Gastrocnemius medialis (tissue), 4 donors: ENCODE measurements around the gene COPS8. TPM values are rescaled to one million over a fixed set of nuclear protein-coding genes. Genes with fewer than 3 reads are reported as not detected.

Experiments
- ATAC-seq, 2 donors: fragments of 150-250 bp; one replicate each; pipeline ENCODE4 v1.9.1; 2016
- DNase-seq, 2 donors: peaks; one replicate each; pipeline ENCODE4 v3.0.0-alpha.2; 2019
- H3K27ac ChIP-seq, 4 donors: fragments of 200-600 bp; sonication (generic); 1 replicate in 1 of 4; 2 replicates in 3 of 4; pipeline ENCODE4 v1.5.1; 2016 to 2018; ENCODE audit warnings: mild to moderate bottlenecking in 2 of 4, moderate library complexity in 1 of 4
- H3K27me3 ChIP-seq, 3 donors: fragments of 200-600 bp; sonication (generic) in 2 of 3; 1 replicate in 1 of 3; 2 replicates in 2 of 3; pipeline versions ENCODE4 v1.5.1 to v1.6.0; 2016 to 2019; ENCODE audit warnings: mild to moderate bottlenecking in 1 of 3, moderate library complexity in 1 of 3
- H3K36me3 ChIP-seq, 2 donors: fragments of 200-600 bp; sonication (generic) in 1 of 2; one replicate each; pipeline ENCODE4 v1.5.1; 2017 to 2018
- H3K4me1 ChIP-seq, 2 donors: fragments of 200-600 bp; sonication (generic) in 1 of 2; one replicate each; pipeline ENCODE4 v1.5.1; 2016 to 2017; ENCODE audit warnings: mild to moderate bottlenecking in 2 of 2
- H3K4me3 ChIP-seq, 4 donors: fragments of 200-600 bp; sonication (generic) in 3 of 4; 1 replicate in 1 of 4; 2 replicates in 3 of 4; pipeline ENCODE4 v1.5.1; 2016 to 2019; ENCODE audit warnings: mild to moderate bottlenecking in 2 of 4
- H3K9me3 ChIP-seq, 3 donors: fragments of 200-600 bp; sonication (generic) in 2 of 3; 1 replicate in 1 of 3; 2 replicates in 2 of 3; pipeline ENCODE4 v1.5.1; 2016 to 2019
- POLR2A ChIP-seq, 2 donors: fragments of 450-650 bp; IDR thresholded peaks; one replicate each; pipeline ENCODE4 v1.6.1; 2017; ENCODE audit warnings: antibody characterized with exemption in 2 of 2, mild to moderate bottlenecking in 2 of 2, moderate library complexity in 2 of 2
- in situ Hi-C, 4 donors: fragments of 200-750 bp; cut with MboI; loops; one replicate each; pipeline versions ENCODE4 v1.15.0 to v1.8.0; 2017; ENCODE audit warnings: low sequenced_read_pairs in 4 of 4
- intact Hi-C: fragments of 100-400 bp; cut with DNase I; formaldehyde crosslinking; loops from one replicate; pipeline ENCODE4 v1.15.1; 2023; ENCODE audit warnings: low total_unique reads
- total RNA-seq, 4 donors: library from RNA; depleted of rRNA; stranded (reverse); fragments of >200 nt; gene quantifications; one replicate each; pipeline versions ENCODE4 v1.1.0 to v1.2.3, GENCODE V29; 2016
- TF ChIP-seq, protein P1 (sequence below), 5 experiments: fragments of 450-650 bp in 3 of 5; fragments of 200-600 bp in 2 of 5; sonication (generic) in 2 of 5; IDR thresholded peaks in 4 of 5; conservative IDR thresholded peaks in 1 of 5; 1 replicate in 4 of 5; 2 replicates in 1 of 5; pipeline ENCODE4 v1.5.1; 2016 to 2019; ENCODE audit warnings: antibody characterized with exemption in 5 of 5, mild to moderate bottlenecking in 3 of 5, moderate library complexity in 3 of 5

Gene COPS8
- total RNA-seq, 4 donors from 2014 or later = 353 to 709 (median 642) TPM

DNA sequence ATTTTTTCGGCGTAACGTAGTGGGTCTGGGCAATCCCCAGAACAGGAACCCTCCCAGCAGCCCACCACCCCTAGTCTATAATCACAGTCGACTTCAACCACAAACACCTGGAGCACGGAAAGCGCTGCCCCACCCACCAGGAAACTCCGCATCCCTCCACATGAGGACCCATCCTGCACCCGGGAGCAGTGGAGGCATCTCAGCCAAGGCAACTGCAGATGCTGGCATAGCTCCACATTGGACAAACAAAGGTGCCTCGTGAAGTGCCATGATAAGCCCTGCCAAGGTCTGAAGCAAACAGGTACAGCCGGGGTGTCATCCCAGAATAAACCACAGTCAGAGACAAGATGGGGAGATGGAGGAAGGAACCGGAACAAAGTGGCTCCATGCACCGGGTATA, 24.3 kb upstream of the COPS8 start:
- intact Hi-C loops = no loop called here
- TF ChIP-seq POLR2A (IDR thresholded peaks at IDR 0.05) = no peak
- TF ChIP-seq, protein P1, sequence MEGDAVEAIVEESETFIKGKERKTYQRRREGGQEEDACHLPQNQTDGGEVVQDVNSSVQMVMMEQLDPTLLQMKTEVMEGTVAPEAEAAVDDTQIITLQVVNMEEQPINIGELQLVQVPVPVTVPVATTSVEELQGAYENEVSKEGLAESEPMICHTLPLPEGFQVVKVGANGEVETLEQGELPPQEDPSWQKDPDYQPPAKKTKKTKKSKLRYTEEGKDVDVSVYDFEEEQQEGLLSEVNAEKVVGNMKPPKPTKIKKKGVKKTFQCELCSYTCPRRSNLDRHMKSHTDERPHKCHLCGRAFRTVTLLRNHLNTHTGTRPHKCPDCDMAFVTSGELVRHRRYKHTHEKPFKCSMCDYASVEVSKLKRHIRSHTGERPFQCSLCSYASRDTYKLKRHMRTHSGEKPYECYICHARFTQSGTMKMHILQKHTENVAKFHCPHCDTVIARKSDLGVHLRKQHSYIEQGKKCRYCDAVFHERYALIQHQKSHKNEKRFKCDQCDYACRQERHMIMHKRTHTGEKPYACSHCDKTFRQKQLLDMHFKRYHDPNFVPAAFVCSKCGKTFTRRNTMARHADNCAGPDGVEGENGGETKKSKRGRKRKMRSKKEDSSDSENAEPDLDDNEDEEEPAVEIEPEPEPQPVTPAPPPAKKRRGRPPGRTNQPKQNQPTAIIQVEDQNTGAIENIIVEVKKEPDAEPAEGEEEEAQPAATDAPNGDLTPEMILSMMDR (IDR thresholded peaks at IDR 0.05 in 4 of 5, conservative IDR thresholded peaks at IDR 0.05 in 1 of 5) = no peak
- no peak for DNase-seq
- in situ Hi-C loops = loop anchor here (5.0 to 25.0 kb wide), 3 partner anchors 709 to 1299 kb away; no protein-coding TSS in a partner anchor
- Histone ChIP-seq H3K27ac (no peak overlapping the region), H3K4me3 (no peak overlapping the region), H3K4me1 (peaks cover 0 to 2% of the 10 kb centered on the region in 2 donors), H3K27me3 (no peaks in the 10 kb centered on the region), H3K36me3 (no peaks in the 10 kb centered on the region), H3K9me3 (no peaks in the 10 kb centered on the region)
- ATAC-seq = no peak

DNA sequence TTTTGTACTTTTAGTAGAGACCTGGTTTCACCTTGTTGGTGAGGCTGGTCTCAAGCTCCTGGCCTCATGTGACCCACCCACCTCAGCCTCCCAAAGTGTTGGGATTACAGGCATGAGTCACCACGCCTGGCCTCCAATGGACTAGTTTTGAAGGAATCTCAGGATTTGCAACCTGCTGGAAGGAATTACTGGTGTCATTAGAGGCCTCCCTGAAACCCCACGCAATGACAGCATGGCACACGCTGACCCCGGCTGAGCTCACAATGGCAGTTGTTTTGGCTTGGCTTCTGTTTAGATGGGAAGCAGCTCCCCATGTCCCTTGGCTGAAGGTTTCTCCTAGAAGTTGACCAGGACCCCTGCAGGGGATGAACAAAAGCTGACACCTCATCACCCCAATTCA, 23.1 kb upstream of the COPS8 start:
- intact Hi-C loops (no loop called here), in situ Hi-C loops (loop anchor here (5.0 to 25.0 kb wide), 3 partner anchors 710 to 1300 kb away; no protein-coding TSS in a partner anchor)
- Histone ChIP-seq H3K4me3 (no peak overlapping the region), H3K27ac (no peak overlapping the region), H3K27me3 (no peaks in the 10 kb centered on the region), H3K4me1 (peaks cover 0 to 2% of the 10 kb centered on the region in 2 donors), H3K36me3 (no peaks in the 10 kb centered on the region), H3K9me3 (no peaks in the 10 kb centered on the region)
- DNase-seq (no peak), ATAC-seq (no peak)
- no peak for TF ChIP-seq POLR2A (IDR thresholded peaks at IDR 0.05)
- TF ChIP-seq, protein P1 (IDR thresholded peaks at IDR 0.05 in 4 of 5, conservative IDR thresholded peaks at IDR 0.05 in 1 of 5) = no peak

DNA sequence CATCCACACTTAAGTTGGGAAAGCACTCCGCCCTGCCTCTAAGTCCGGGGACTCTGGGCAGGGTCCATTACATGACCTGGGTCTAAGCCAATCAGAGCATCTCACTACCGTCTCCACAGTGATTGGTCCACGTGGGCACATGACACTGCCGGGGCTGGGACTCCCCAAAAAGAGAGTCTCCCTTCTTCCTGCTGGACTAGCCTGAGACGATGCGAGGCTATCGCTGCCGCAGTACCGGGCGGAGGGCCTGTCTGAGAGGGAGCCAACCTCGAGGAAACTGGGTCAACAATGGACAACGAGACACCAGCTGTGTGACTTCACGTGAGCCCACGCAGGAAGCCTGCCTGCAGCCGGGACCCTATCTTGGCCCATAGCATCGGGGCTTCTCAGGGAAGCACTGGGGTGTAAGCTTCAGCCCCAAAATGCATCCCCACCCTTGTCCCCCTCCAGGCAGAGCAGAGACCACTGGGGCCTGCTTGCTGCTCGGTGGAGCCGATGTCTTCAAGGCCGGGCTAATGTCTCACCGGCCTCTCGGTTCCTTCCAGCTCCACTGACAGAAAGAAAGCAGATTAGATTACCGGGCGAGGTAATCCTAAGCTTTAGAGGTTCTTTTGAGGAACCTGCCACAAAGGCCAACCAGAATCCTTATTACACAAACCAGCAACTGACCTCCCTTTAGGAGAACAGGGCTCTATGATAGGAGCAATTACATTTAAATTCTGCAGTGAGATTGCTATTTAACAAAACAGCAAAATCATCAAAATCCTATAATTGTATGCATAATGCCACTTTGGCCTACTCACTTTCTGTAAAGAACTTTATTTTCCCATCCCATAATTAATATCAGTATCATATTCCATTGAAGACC, 21.3 kb upstream of the COPS8 start:
- no peak for ATAC-seq

DNA sequence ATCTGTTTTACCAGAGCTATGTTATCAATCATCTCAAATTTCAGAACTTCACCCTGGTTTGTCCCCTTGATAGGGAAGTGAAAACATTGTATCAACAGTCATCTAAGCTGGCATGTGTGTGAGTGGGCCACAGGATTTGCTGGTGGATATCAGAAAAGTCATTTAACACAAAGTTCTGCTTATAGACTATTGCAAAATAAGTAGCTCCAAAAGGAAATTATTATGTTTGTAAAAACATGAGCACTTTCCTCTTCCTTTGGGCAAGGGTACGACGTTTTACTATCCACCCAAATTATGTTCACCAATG, 20.7 kb upstream of the COPS8 start:
- TF ChIP-seq POLR2A (IDR thresholded peaks at IDR 0.05) = no peak
- TF ChIP-seq, protein P1 (IDR thresholded peaks at IDR 0.05 in 4 of 5, conservative IDR thresholded peaks at IDR 0.05 in 1 of 5) = no peak
- Histone ChIP-seq H3K27me3 (no peaks in the 10 kb centered on the region), H3K27ac (no peak overlapping the region), H3K4me3 (no peak overlapping the region), H3K36me3 (no peaks in the 10 kb centered on the region), H3K9me3 (no peaks in the 10 kb centered on the region), H3K4me1 (peaks cover 0 to 2% of the 10 kb centered on the region in 2 donors)
- intact Hi-C loops (no loop called here), in situ Hi-C loops (loop anchor here (25.0 kb wide), 2 partner anchors 1278 to 1303 kb away; no protein-coding TSS in a partner anchor)
- ATAC-seq (no peak), DNase-seq (no peak)

More for the DNA sequence above, 21.3 kb upstream of the COPS8 start:
- no peaks in the 10 kb centered on the region for H3K36me3 ChIP-seq
- peaks cover 0 to 2% of the 10 kb centered on the region in 2 donors for H3K4me1 ChIP-seq
- intact Hi-C loops = no loop called here
- H3K4me3 ChIP-seq = no peak overlapping the region
- no peak overlapping the region for H3K27ac ChIP-seq
- H3K27me3 ChIP-seq = no peaks in the 10 kb centered on the region
- TF ChIP-seq, protein P1 (IDR thresholded peaks at IDR 0.05 in 4 of 5, conservative IDR thresholded peaks at IDR 0.05 in 1 of 5) = no peak
- TF ChIP-seq POLR2A (IDR thresholded peaks at IDR 0.05) = no peak
- H3K9me3 ChIP-seq = no peaks in the 10 kb centered on the region
- in situ Hi-C loops = loop anchor here (5.0 to 25.0 kb wide), 3 partner anchors 712 to 1302 kb away; no protein-coding TSS in a partner anchor
- no peak for DNase-seq
